HepG2 (cell line): ENCODE data around the gene SHF. TPM values are rescaled to one million over a fixed set of nuclear protein-coding genes. Genes with fewer than 3 reads are reported as not detected.
A peak's percentile ranks its signal among the peaks of the same experiment; 100 is the strongest.

Source experiments
- GRHL1 ChIP-seq: sonication (generic); formaldehyde crosslinking; conservative IDR thresholded peaks from 2 replicates; pipeline ENCODE4 v1.8.0; 2022; ENCODE audit warnings: missing genetic modification reagents
- HMGXB4 ChIP-seq, 2 experiments: sonication (generic) in 1 of 2; formaldehyde crosslinking in 1 of 2; IDR thresholded peaks; 2 replicates each; pipeline versions ENCODE4 v1.4.0 to v1.6.1; 2018 to 2020; ENCODE audit warnings: missing genetic modification reagents in 2 of 2, borderline replicate concordance in 1 of 2, low read depth in 1 of 2, mild to moderate bottlenecking in 1 of 2, missing biosample characterization in 1 of 2
- HOMEZ ChIP-seq: IDR thresholded peaks from 2 replicates; pipeline ENCODE4 v1.6.1; 2016; ENCODE audit warnings: low read depth
- KDM5B ChIP-seq: sonication (generic); formaldehyde crosslinking; IDR thresholded peaks from 2 replicates; pipeline ENCODE4 v1.4.0; 2020; ENCODE audit warnings: missing genetic modification reagents, mild to moderate bottlenecking, borderline replicate concordance
- MAFK ChIP-seq, 2 experiments: IDR thresholded peaks in 1 of 2; conservative IDR thresholded peaks in 1 of 2; 2 replicates each; pipeline ENCODE4 v1.6.1; 2011; ENCODE audit warnings: improper control_type of control experiment in 2 of 2, low read length in 2 of 2
- NBN ChIP-seq: fragments of 450-650 bp; conservative IDR thresholded peaks from 2 replicates; pipeline ENCODE4 v1.6.1; 2017
- POLR2AphosphoS2 ChIP-seq: IDR thresholded peaks from 2 replicates; pipeline ENCODE4 v1.6.1; 2011; ENCODE audit warnings: low read depth, low read length, improper control_type of control experiment
- TBL1XR1 ChIP-seq: fragments of 150-350 bp; IDR thresholded peaks from 2 replicates; pipeline ENCODE4 v1.6.1; 2014; ENCODE audit warnings: borderline replicate concordance, low read length; ENCODE audit not compliant: partially characterized antibody
- TCF7 ChIP-seq: sonication (generic); IDR thresholded peaks from 2 replicates; pipeline ENCODE4 v1.6.1; 2016; ENCODE audit warnings: antibody characterized with exemption, low read depth
- U2AF1 ChIP-seq: fragments of 200-400 bp; formaldehyde crosslinking; optimal IDR thresholded peaks from 2 replicates; pipeline ENCODE3; 2017; ENCODE audit warnings: mild to moderate bottlenecking, low read depth, low read length
- ZFYVE20 ChIP-seq: sonication (generic); formaldehyde crosslinking; IDR thresholded peaks from 2 replicates; pipeline ENCODE4 v1.8.0; 2023; ENCODE audit warnings: low read depth, mild to moderate bottlenecking, moderate library complexity, missing genetic modification reagents, borderline replicate concordance
- ZNF224 ChIP-seq: sonication (generic); formaldehyde crosslinking; IDR thresholded peaks from 2 replicates; pipeline ENCODE4 v1.5.0; 2020; ENCODE audit warnings: mild to moderate bottlenecking, missing genetic modification reagents
- ZNF263 ChIP-seq: sonication (generic); formaldehyde crosslinking; IDR thresholded peaks from 2 replicates; pipeline ENCODE4 v1.4.0; 2020; ENCODE audit warnings: missing genetic modification reagents
- polyA plus RNA-seq, 8 experiments: library from polyadenylated mRNA; depleted of rRNA in 3 of 8; stranded (reverse) in 7 of 8; unstranded in 1 of 8; fragments of >200 nt; fragmentation: Illumina TruSeq in 4 of 8; extraction: Trizol in 4 of 8; gene quantifications; 2 replicates each; pipeline versions ENCODE4 v1.2.1 to v1.2.3, GENCODE V29; 2011 to 2016; ENCODE audit warnings: low read depth in 4 of 8, missing spikeins in 1 of 8, mixed read lengths in 1 of 8; ENCODE audit not compliant: insufficient read depth in 1 of 8
- total RNA-seq, 5 experiments: library from RNA; depleted of rRNA; stranded (reverse); fragments of >200 nt; fragmentation: Illumina TruSeq; extraction: Trizol; gene quantifications; 2 replicates each; pipeline ENCODE4 v1.2.3, GENCODE V29; 2016; ENCODE audit warnings: low read depth in 1 of 5
- TF ChIP-seq, protein P1 (sequence below): fragments of 450-650 bp; IDR thresholded peaks from 2 replicates; pipeline ENCODE4 v1.6.1; 2017
- TF ChIP-seq, protein P2 (sequence below): sonication (generic); formaldehyde crosslinking; conservative IDR thresholded peaks from 2 replicates; pipeline ENCODE4 v1.4.0; 2020; ENCODE audit warnings: missing genetic modification reagents
- TF ChIP-seq, protein P3 (sequence below): sonication (generic); formaldehyde crosslinking; IDR thresholded peaks from 2 replicates; pipeline ENCODE4 v1.4.0; 2020; ENCODE audit warnings: mild to moderate bottlenecking, low read depth, missing genetic modification reagents

The SHF gene
- total and polyA plus RNA-seq, 2 of the 13 experiments (the other 11 are each of a cell fraction or from before 2014, with no cell fraction given), result 20.9 to 25.5 TPM

- TF ChIP-seq, protein P1, sequence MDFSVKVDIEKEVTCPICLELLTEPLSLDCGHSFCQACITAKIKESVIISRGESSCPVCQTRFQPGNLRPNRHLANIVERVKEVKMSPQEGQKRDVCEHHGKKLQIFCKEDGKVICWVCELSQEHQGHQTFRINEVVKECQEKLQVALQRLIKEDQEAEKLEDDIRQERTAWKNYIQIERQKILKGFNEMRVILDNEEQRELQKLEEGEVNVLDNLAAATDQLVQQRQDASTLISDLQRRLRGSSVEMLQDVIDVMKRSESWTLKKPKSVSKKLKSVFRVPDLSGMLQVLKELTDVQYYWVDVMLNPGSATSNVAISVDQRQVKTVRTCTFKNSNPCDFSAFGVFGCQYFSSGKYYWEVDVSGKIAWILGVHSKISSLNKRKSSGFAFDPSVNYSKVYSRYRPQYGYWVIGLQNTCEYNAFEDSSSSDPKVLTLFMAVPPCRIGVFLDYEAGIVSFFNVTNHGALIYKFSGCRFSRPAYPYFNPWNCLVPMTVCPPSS, result no peak
- no peak for TF ChIP-seq U2AF1
- peak; percentile 33; the same call in 1 of the 2 replicates for TF ChIP-seq ZNF263 (CRISPR knock-in tag)
- no peak for TF ChIP-seq TCF7
- TF ChIP-seq, protein P2, sequence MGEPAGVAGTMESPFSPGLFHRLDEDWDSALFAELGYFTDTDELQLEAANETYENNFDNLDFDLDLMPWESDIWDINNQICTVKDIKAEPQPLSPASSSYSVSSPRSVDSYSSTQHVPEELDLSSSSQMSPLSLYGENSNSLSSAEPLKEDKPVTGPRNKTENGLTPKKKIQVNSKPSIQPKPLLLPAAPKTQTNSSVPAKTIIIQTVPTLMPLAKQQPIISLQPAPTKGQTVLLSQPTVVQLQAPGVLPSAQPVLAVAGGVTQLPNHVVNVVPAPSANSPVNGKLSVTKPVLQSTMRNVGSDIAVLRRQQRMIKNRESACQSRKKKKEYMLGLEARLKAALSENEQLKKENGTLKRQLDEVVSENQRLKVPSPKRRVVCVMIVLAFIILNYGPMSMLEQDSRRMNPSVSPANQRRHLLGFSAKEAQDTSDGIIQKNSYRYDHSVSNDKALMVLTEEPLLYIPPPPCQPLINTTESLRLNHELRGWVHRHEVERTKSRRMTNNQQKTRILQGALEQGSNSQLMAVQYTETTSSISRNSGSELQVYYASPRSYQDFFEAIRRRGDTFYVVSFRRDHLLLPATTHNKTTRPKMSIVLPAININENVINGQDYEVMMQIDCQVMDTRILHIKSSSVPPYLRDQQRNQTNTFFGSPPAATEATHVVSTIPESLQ, result no peak
- TF ChIP-seq NBN, result no peak
- no peak for TF ChIP-seq MAFK (conservative IDR thresholded peaks at IDR 0.05 in 1 of 2, IDR thresholded peaks at IDR 0.05 in 1 of 2; ENCODE audit: low read length in 2 of 2)
- peak; percentile 45; the same call in 1 of the 2 replicates for TF ChIP-seq KDM5B (CRISPR knock-in tag)
- no peak for TF ChIP-seq GRHL1
- TF ChIP-seq, protein P3, sequence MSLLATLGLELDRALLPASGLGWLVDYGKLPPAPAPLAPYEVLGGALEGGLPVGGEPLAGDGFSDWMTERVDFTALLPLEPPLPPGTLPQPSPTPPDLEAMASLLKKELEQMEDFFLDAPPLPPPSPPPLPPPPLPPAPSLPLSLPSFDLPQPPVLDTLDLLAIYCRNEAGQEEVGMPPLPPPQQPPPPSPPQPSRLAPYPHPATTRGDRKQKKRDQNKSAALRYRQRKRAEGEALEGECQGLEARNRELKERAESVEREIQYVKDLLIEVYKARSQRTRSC (CRISPR knock-in tag), result no peak
- TF ChIP-seq HMGXB4 (CRISPR knock-in tag; IDR thresholded peaks at IDR 0.05; ENCODE audit: borderline replicate concordance in 1 of 2, low read depth in 1 of 2), result 0 out of 4 replicates have a peak, but pooled peaks of 1 of the 2 experiments have one; percentile 20
- no peak for TF ChIP-seq POLR2AphosphoS2
- TF ChIP-seq TBL1XR1, result no peak
- TF ChIP-seq ZFYVE20 (CRISPR knock-in tag), result no peak
- no peak for TF ChIP-seq ZNF224 (CRISPR knock-in tag)
- no peak for TF ChIP-seq HOMEZ (CRISPR knock-in tag)
Observed at GRCh38 chr15:45199136-45199810, 11.5 kb upstream of the SHF start (continued).
